GM12878 (cell line): ENCODE data around the gene MCC. TPM values are rescaled to one million over a fixed set of nuclear protein-coding genes. Genes with fewer than 3 reads are reported as not detected.

Source experiments
- ATAC-seq: fragments of 200-7000 bp; cut with Tn5 transposase; 3 replicates; pipeline ENCODE4 v1.9.1; 2020; ENCODE audit warnings: mild to moderate bottlenecking, moderate library complexity
- BruUV-seq: library from RNA; stranded (reverse); fragments of 400-500 nt; replicated peaks from 2 replicates; lab custom pipeline; 2021; lab: Mats Ljungman, UMichigan
- CTCF ChIA-PET: fragments of 300-600 bp; sonication (Branson Sonifier 250); formaldehyde crosslinking; extraction: SDS; loops from one replicate; lab custom pipeline; 2021; ENCODE audit warnings: inconsistent platforms; lab: Yijun Ruan, JAX
- POLR2A ChIA-PET: fragments of 350-600 bp; formaldehyde crosslinking; extraction: SDS; loops from one replicate; lab custom pipeline; 2021; ENCODE audit warnings: inconsistent platforms; lab: Charles Lee
- RAD21 ChIA-PET: fragments of 300-600 bp; sonication (Branson Sonifier 250); formaldehyde crosslinking; loops from one replicate; lab custom pipeline; 2023; ENCODE audit warnings: antibody characterized with exemption; ENCODE audit not compliant: unreplicated experiment; lab: Charles Lee
- SMC1A ChIA-PET: fragments of 300-600 bp; sonication (Branson Sonifier 250); formaldehyde crosslinking; loops from one replicate; lab custom pipeline; 2023; ENCODE audit not compliant: unreplicated experiment, uncharacterized antibody; lab: Charles Lee
- DNase-seq: peaks from one replicate; pipeline ENCODE4 v3.0.0-alpha.2; 2011; ENCODE audit warnings: low read depth, low spot score
- FAIRE-seq: peaks from 3 replicates; lab custom pipeline; 2011; peaks lifted over from hg19 to GRCh38; lab: Jason Lieb, UNC
- H2AFZ ChIP-seq: 2 replicates; pipeline ENCODE4 v1.6.0; 2011; ENCODE audit warnings: low read depth, low read length, control low read depth; ENCODE audit not compliant: control insufficient read depth
- H3K27ac ChIP-seq: 2 replicates; pipeline ENCODE4 v1.5.1; 2011; ENCODE audit warnings: control low read depth; ENCODE audit not compliant: control insufficient read depth, insufficient read depth
- H3K27me3 ChIP-seq, 2 experiments: replicated peaks in 1 of 2; 2 replicates each; pipeline versions ENCODE4 v1.6.0 to v1.6.1; 2011; ENCODE audit warnings: low read length in 1 of 2; ENCODE audit not compliant: control insufficient read depth in 2 of 2, insufficient read depth in 2 of 2
- H3K36me3 ChIP-seq, 2 experiments: 2 replicates each; pipeline ENCODE4 v1.5.1; 2011; ENCODE audit warnings: low read length in 1 of 2; ENCODE audit not compliant: control insufficient read depth in 2 of 2, insufficient read depth in 2 of 2
- H3K4me1 ChIP-seq: 2 replicates; pipeline ENCODE4 v1.6.1; 2011; ENCODE audit warnings: mild to moderate bottlenecking, low read length, moderate library complexity, mixed read lengths; ENCODE audit not compliant: control insufficient read depth, insufficient read depth
- H3K4me2 ChIP-seq: 2 replicates; pipeline ENCODE4 v1.6.0; 2011; ENCODE audit warnings: control low read depth; ENCODE audit not compliant: control insufficient read depth, insufficient read depth
- H3K4me3 ChIP-seq: fragments of 200-600 bp; sonication (generic); 2 replicates; pipeline ENCODE4 v1.5.1; 2016
- H3K79me2 ChIP-seq: 2 replicates; pipeline ENCODE4 v1.6.0; 2011; ENCODE audit warnings: low read length; ENCODE audit not compliant: control insufficient read depth, insufficient read depth
- H3K9ac ChIP-seq: 2 replicates; pipeline ENCODE4 v1.8.0; 2011; ENCODE audit warnings: low read length, control low read depth, mixed read lengths; ENCODE audit not compliant: control insufficient read depth, insufficient read depth
- H3K9me3 ChIP-seq: replicated peaks from 3 replicates; pipeline ENCODE4 v1.5.1; 2011; ENCODE audit warnings: mild to moderate bottlenecking, low read length; ENCODE audit not compliant: control insufficient read depth, insufficient read depth
- H4K20me1 ChIP-seq: 2 replicates; pipeline ENCODE4 v1.6.0; 2011; ENCODE audit not compliant: control insufficient read depth, insufficient read depth
- EGR1 ChIP-seq, 2 experiments: IDR thresholded peaks; 1 replicate in 1 of 2; 2 replicates in 1 of 2; pipeline ENCODE4 v1.6.1; 2011 to 2012; ENCODE audit warnings: low read depth in 2 of 2, low read length in 2 of 2, borderline replicate concordance in 1 of 2, mild to moderate bottlenecking in 1 of 2, moderate library complexity in 1 of 2
- EP300 ChIP-seq, 2 experiments: fragments of 150-350 bp in 1 of 2; IDR thresholded peaks; 2 replicates each; pipeline ENCODE4 v1.6.1; 2011 to 2012; ENCODE audit warnings: low read depth in 2 of 2, low read length in 2 of 2, borderline replicate concordance in 1 of 2, improper control_type of control experiment in 1 of 2, inconsistent platforms in 1 of 2; ENCODE audit not compliant: control insufficient read depth in 1 of 2
- IKZF2 ChIP-seq, 2 experiments: fragments of 450-650 bp; IDR thresholded peaks; 2 replicates each; pipeline ENCODE4 v1.6.1; 2017; ENCODE audit warnings: mild to moderate bottlenecking in 2 of 2, moderate library complexity in 2 of 2
- KAT2A ChIP-seq: conservative IDR thresholded peaks from 2 replicates; pipeline ENCODE4 v1.6.1; 2011; ENCODE audit warnings: low read depth, low read length; ENCODE audit not compliant: control insufficient read depth
- KDM1A ChIP-seq: fragments of 200-600 bp; sonication (generic); IDR thresholded peaks from 2 replicates; pipeline ENCODE4 v1.6.1; 2016; ENCODE audit warnings: borderline replicate concordance
- NFIC ChIP-seq: IDR thresholded peaks from 2 replicates; pipeline ENCODE4 v1.6.1; 2012; ENCODE audit warnings: low read depth, mild to moderate bottlenecking, inconsistent platforms, low read length, moderate library complexity
- NR2C2 ChIP-seq: IDR thresholded peaks from 2 replicates; pipeline ENCODE4 v1.6.1; 2011; ENCODE audit warnings: borderline replicate concordance, low read depth; ENCODE audit not compliant: control insufficient read depth, insufficient read length
- NRF1 ChIP-seq: conservative IDR thresholded peaks from 2 replicates; pipeline ENCODE4 v1.6.1; 2011; ENCODE audit warnings: mild to moderate bottlenecking, low read depth, low read length, improper control_type of control experiment
- PAX8 ChIP-seq: fragments of 450-650 bp; IDR thresholded peaks from 2 replicates; pipeline ENCODE4 v1.6.1; 2017; ENCODE audit warnings: mild to moderate bottlenecking, moderate library complexity
- RAD21 ChIP-seq: IDR thresholded peaks from 2 replicates; pipeline ENCODE4 v1.6.1; 2011; ENCODE audit warnings: mild to moderate bottlenecking, low read depth, low read length, moderate library complexity; ENCODE audit not compliant: insufficient read depth
- RELB ChIP-seq: fragments of 450-650 bp; IDR thresholded peaks from 2 replicates; pipeline ENCODE4 v1.6.1; 2017; ENCODE audit warnings: low read depth, mild to moderate bottlenecking, moderate library complexity
- SKIL ChIP-seq: fragments of 450-650 bp; IDR thresholded peaks from 2 replicates; pipeline ENCODE4 v1.6.1; 2017; ENCODE audit warnings: mild to moderate bottlenecking, low read depth, inconsistent platforms; ENCODE audit not compliant: poor library complexity, severe bottlenecking
- SREBF1 ChIP-seq: IDR thresholded peaks from 2 replicates; pipeline ENCODE4 v1.6.1; 2012; ENCODE audit warnings: mild to moderate bottlenecking, low read length
- SRF ChIP-seq, 2 experiments: IDR thresholded peaks; 2 replicates each; pipeline ENCODE4 v1.6.1; 2011; ENCODE audit warnings: low read depth in 2 of 2, low read length in 2 of 2, mild to moderate bottlenecking in 1 of 2, moderate library complexity in 1 of 2
- STAT3 ChIP-seq: IDR thresholded peaks from 2 replicates; pipeline ENCODE4 v1.6.1; 2011; ENCODE audit warnings: low read depth, low read length, improper control_type of control experiment
- TAF1 ChIP-seq: IDR thresholded peaks from 2 replicates; pipeline ENCODE4 v1.6.1; 2011; ENCODE audit warnings: mild to moderate bottlenecking, low read depth, low read length, borderline replicate concordance
- WRNIP1 ChIP-seq: IDR thresholded peaks from 2 replicates; pipeline ENCODE4 v1.6.1; 2011; ENCODE audit warnings: low read depth, low read length, improper control_type of control experiment, borderline replicate concordance
- ZNF622 ChIP-seq: fragments of 450-650 bp; IDR thresholded peaks from 2 replicates; pipeline ENCODE4 v1.6.1; 2017; ENCODE audit warnings: mild to moderate bottlenecking, inconsistent platforms
- WGBS: methylation state at CpG from one replicate; pipeline ENCODE4 v1.1.6; 2016; ENCODE audit warnings: low lambda C conversion rate; ENCODE audit not compliant: insufficient replicate concordance, insufficient coverage; ENCODE audit errors: missing lambda C conversion rate; 5-methylcytosine and 5-hydroxymethylcytosine counted together
- in situ Hi-C: fragments of 300-500 bp; cut with MboI; formaldehyde crosslinking; loops from 9 replicates; pipeline ENCODE4 v1.14.3; 2018; ENCODE audit warnings: mixed read lengths
- intact Hi-C: fragments of 100-400 bp; cut with micrococcal nuclease; formaldehyde crosslinking; loops from one replicate; pipeline ENCODE4 v1.14.2; 2022; ENCODE audit not compliant: unreplicated experiment
- polyA plus RNA-seq, 11 experiments: library from polyadenylated mRNA; depleted of rRNA in 4 of 11; unstranded in 6 of 11; stranded (reverse) in 5 of 11; fragments of >200 nt; fragmentation: Nextera tagmentation in 4 of 11; fragmentation: Illumina TruSeq in 1 of 11; extraction: Ambion mirVana in 4 of 11; extraction: Trizol in 1 of 11; gene quantifications; 1 replicate in 1 of 11; 2 replicates in 10 of 11; pipeline versions ENCODE4 v1.2.1 to v1.2.3, GENCODE V29; 2011 to 2016; ENCODE audit warnings: inconsistent platforms in 2 of 11, missing spikeins in 2 of 11, low read depth in 1 of 11
- total RNA-seq, 4 experiments: library from RNA; depleted of rRNA in 3 of 4; stranded (reverse); fragments of >200 nt in 3 of 4; fragmentation: Illumina TruSeq in 1 of 4; extraction: Trizol in 1 of 4; gene quantifications; 2 replicates each; pipeline versions ENCODE4 v1.2.1 to v1.2.3, GENCODE V29; 2013 to 2021

MCC gene
- total and polyA plus RNA-seq, 10 of the 15 experiments (the other 5 are each of a cell fraction or from before 2014, with no cell fraction given): 0.03 to 0.86 (median 0.16) TPM

GRCh38 chr5:113281194-113281593, 207.1 kb downstream of the MCC start (continued):
- TF ChIP-seq EGR1 (IDR thresholded peaks at IDR 0.05; ENCODE audit: borderline replicate concordance in 1 of 2, low read depth in 2 of 2, low read length in 2 of 2): no peak
- no peak for TF ChIP-seq TAF1
- no peak for TF ChIP-seq RAD21
- no peak for TF ChIP-seq STAT3
- no peak for TF ChIP-seq SRF (IDR thresholded peaks at IDR 0.05; ENCODE audit: low read depth in 2 of 2, low read length in 2 of 2)
- TF ChIP-seq, all 136 proteins: peak for 0

- SMC1A ChIA-PET: no interaction called here
- in situ Hi-C loops: no loop called here
Observed at GRCh38 chr5:113280541-113280940, 207.7 kb downstream of the MCC start.

More at GRCh38 chr5:113280541-113280940, 207.7 kb downstream of the MCC start:
- DNase-seq (no peak), FAIRE-seq (no peak), ATAC-seq (no peak)
- Histone ChIP-seq H3K4me1 (no peaks in the 10 kb centered on the region), H3K4me3 (no peak overlapping the region), H3K36me3 (no peaks in the 10 kb centered on the region), H3K9ac (no peak overlapping the region), H3K27me3 (no peaks in the 10 kb centered on the region), H4K20me1 (no peaks in the 10 kb centered on the region), H3K9me3 (no peaks in the 10 kb centered on the region), H2AFZ (no peak overlapping the region), H3K79me2 (no peaks in the 10 kb centered on the region), H3K4me2 (no peak overlapping the region), H3K27ac (no peak overlapping the region)
- BruUV-seq: no TSS peak
- TF ChIP-seq WRNIP1: no peak
- no peak for TF ChIP-seq NFIC
- no peak for TF ChIP-seq NR2C2
- no peak for TF ChIP-seq ZNF622
- no peak for TF ChIP-seq PAX8
- TF ChIP-seq NRF1: no peak
- no peak for TF ChIP-seq TAF1
- no peak for TF ChIP-seq KAT2A
- TF ChIP-seq KDM1A: no peak
- no peak for TF ChIP-seq IKZF2 (IDR thresholded peaks at IDR 0.05)
- TF ChIP-seq SKIL: no peak
- TF ChIP-seq SREBF1: no peak
- TF ChIP-seq EP300 (IDR thresholded peaks at IDR 0.05; ENCODE audit: borderline replicate concordance in 1 of 2, control insufficient read depth in 1 of 2, low read depth in 2 of 2, low read length in 2 of 2): no peak
- no peak for TF ChIP-seq RELB
- ChIA-PET POLR2A (no interaction called here), RAD21 (no interaction called here), CTCF (interaction anchor here (1.1 to 1.3 kb wide), 2 partner anchors 9 to 332 kb away, joined by 3 to 4 read pairs; no protein-coding TSS in a partner anchor)
- WGBS: 0% methylated on average over 1 of the region's 1 CpG
- intact Hi-C loops: no loop called here
